ENCODE results near the gene DAB1. TPM values are rescaled to one million over a fixed set of nuclear protein-coding genes. Genes with fewer than 3 reads are reported as not detected.

Gene DAB1
- total RNA-seq, 2 experiments from 2014 or later: 0.54 to 0.72 TPM

- peaks cover 8% of the 10 kb centered on the region for H3K4me1 Mint-ChIP-seq
- peaks cover 8% of the 10 kb centered on the region for H3K9me3 Mint-ChIP-seq
- ATAC-seq (ENCODE audit: low read depth) (no peak), DNase-seq (no peak)
- H3K27me3 Mint-ChIP-seq: no peaks in the 10 kb centered on the region
- POLR2A ChIA-PET: no interaction called here
- H3K4me3 Mint-ChIP-seq: no peak overlapping the region
- H3K27ac Mint-ChIP-seq: no peak overlapping the region
- H3K36me3 Mint-ChIP-seq: peaks cover 5% of the 10 kb centered on the region
These were observed 112.4 kb downstream of the DAB1 start for GRCh38 chr1:57311411-57311810.

GRCh38 chr1:57311006-57311405 lies 112.9 kb downstream of the DAB1 start:
- Mint-ChIP-seq H3K27ac (no peak overlapping the region), H3K36me3 (peaks cover 5% of the 10 kb centered on the region), H3K4me3 (no peak overlapping the region), H3K9me3 (peaks cover 8% of the 10 kb centered on the region), H3K4me1 (peaks cover 8% of the 10 kb centered on the region), H3K27me3 (no peaks in the 10 kb centered on the region)
- DNase-seq: no peak
- no peak for ATAC-seq (ENCODE audit: low read depth)
- POLR2A ChIA-PET: no interaction called here

- POLR2A ChIA-PET: no interaction called here
- peaks cover 5% of the 10 kb centered on the region for H3K36me3 Mint-ChIP-seq
- H3K27me3 Mint-ChIP-seq: no peaks in the 10 kb centered on the region
- no peak for DNase-seq
- peaks cover 8% of the 10 kb centered on the region for H3K4me1 Mint-ChIP-seq
- H3K9me3 Mint-ChIP-seq: peaks cover 8% of the 10 kb centered on the region
- no peak overlapping the region for H3K4me3 Mint-ChIP-seq
- H3K27ac Mint-ChIP-seq: no peak overlapping the region
- ATAC-seq (ENCODE audit: low read depth): no peak
These were observed 114.2 kb downstream of the DAB1 start for GRCh38 chr1:57309630-57310029.

- Mint-ChIP-seq H3K4me3 (peak overlapping the region; percentile 44), H3K9me3 (peaks cover 8% of the 10 kb centered on the region), H3K27ac (peak overlapping the region; percentile 59), H3K36me3 (peaks cover 5% of the 10 kb centered on the region), H3K27me3 (no peaks in the 10 kb centered on the region), H3K4me1 (peaks cover 8% of the 10 kb centered on the region)
- DNase-seq: peak; percentile 35
- ATAC-seq (ENCODE audit: low read depth): peak; percentile 99
- POLR2A ChIA-PET: no interaction called here
These were observed 116.3 kb downstream of the DAB1 start for GRCh38 chr1:57307392-57308170.

GRCh38 chr1:57304591-57304990 lies 119.3 kb downstream of the DAB1 start:
- H3K4me1 Mint-ChIP-seq: peaks cover 8% of the 10 kb centered on the region
- no peaks in the 10 kb centered on the region for H3K27me3 Mint-ChIP-seq
- POLR2A ChIA-PET: no interaction called here
- H3K9me3 Mint-ChIP-seq: peaks cover 9% of the 10 kb centered on the region
- no peak overlapping the region for H3K4me3 Mint-ChIP-seq
- no peak for ATAC-seq (ENCODE audit: low read depth)
- no peak for DNase-seq
- H3K27ac Mint-ChIP-seq: no peak overlapping the region
- peaks cover 5% of the 10 kb centered on the region for H3K36me3 Mint-ChIP-seq

- DNase-seq: no peak
- POLR2A ChIA-PET: no interaction called here
- ATAC-seq (ENCODE audit: low read depth): no peak
- Mint-ChIP-seq H3K36me3 (peaks cover 5% of the 10 kb centered on the region), H3K27me3 (no peaks in the 10 kb centered on the region), H3K4me1 (peaks cover 8% of the 10 kb centered on the region), H3K9me3 (peaks cover 9% of the 10 kb centered on the region), H3K27ac (no peak overlapping the region), H3K4me3 (no peak overlapping the region)
These were observed 120.9 kb downstream of the DAB1 start for GRCh38 chr1:57302812-57303596.

GRCh38 chr1:57300186-57300585 lies 123.7 kb downstream of the DAB1 start:
- ATAC-seq (ENCODE audit: low read depth): no peak
- Mint-ChIP-seq H3K9me3 (peaks cover 2% of the 10 kb centered on the region), H3K27ac (no peak overlapping the region), H3K4me1 (no peaks in the 10 kb centered on the region), H3K4me3 (no peak overlapping the region), H3K36me3 (no peaks in the 10 kb centered on the region), H3K27me3 (no peaks in the 10 kb centered on the region)
- no peak for DNase-seq
- POLR2A ChIA-PET: no interaction called here

GRCh38 chr1:57296726-57297250 lies 127.1 kb downstream of the DAB1 start:
- H3K27ac Mint-ChIP-seq: no peak overlapping the region
- no peak overlapping the region for H3K4me3 Mint-ChIP-seq
- DNase-seq (no peak), ATAC-seq (ENCODE audit: low read depth) (no peak)
- no peaks in the 10 kb centered on the region for H3K4me1 Mint-ChIP-seq
- H3K27me3 Mint-ChIP-seq: no peaks in the 10 kb centered on the region
- no peaks in the 10 kb centered on the region for H3K36me3 Mint-ChIP-seq
- POLR2A ChIA-PET: no interaction called here
- H3K9me3 Mint-ChIP-seq: peaks cover 2% of the 10 kb centered on the region

GRCh38 chr1:57295326-57295725 lies 128.5 kb downstream of the DAB1 start:
- POLR2A ChIA-PET: no interaction called here
- ATAC-seq (ENCODE audit: low read depth): no peak
- Mint-ChIP-seq H3K9me3 (no peaks in the 10 kb centered on the region), H3K4me3 (no peak overlapping the region), H3K27me3 (no peaks in the 10 kb centered on the region), H3K36me3 (no peaks in the 10 kb centered on the region), H3K4me1 (no peaks in the 10 kb centered on the region), H3K27ac (no peak overlapping the region)
- DNase-seq: no peak

GRCh38 chr1:57294177-57294576 lies 129.7 kb downstream of the DAB1 start:
- H3K27ac Mint-ChIP-seq: no peak overlapping the region
- no peaks in the 10 kb centered on the region for H3K4me1 Mint-ChIP-seq
- DNase-seq (no peak), ATAC-seq (ENCODE audit: low read depth) (no peak)
- H3K27me3 Mint-ChIP-seq: no peaks in the 10 kb centered on the region
- no peak overlapping the region for H3K4me3 Mint-ChIP-seq
- H3K36me3 Mint-ChIP-seq: no peaks in the 10 kb centered on the region
- POLR2A ChIA-PET: no interaction called here
- no peaks in the 10 kb centered on the region for H3K9me3 Mint-ChIP-seq

- no peaks in the 10 kb centered on the region for H3K36me3 Mint-ChIP-seq
- DNase-seq (no peak), ATAC-seq (ENCODE audit: low read depth) (no peak)
- H3K4me1 Mint-ChIP-seq: no peaks in the 10 kb centered on the region
- no peak overlapping the region for H3K4me3 Mint-ChIP-seq
- POLR2A ChIA-PET: no interaction called here
- no peaks in the 10 kb centered on the region for H3K9me3 Mint-ChIP-seq
- H3K27ac Mint-ChIP-seq: no peak overlapping the region
- no peaks in the 10 kb centered on the region for H3K27me3 Mint-ChIP-seq
These were observed 130.6 kb downstream of the DAB1 start for GRCh38 chr1:57293214-57293613.

GRCh38 chr1:57289781-57290180 lies 134.1 kb downstream of the DAB1 start:
- POLR2A ChIA-PET: no interaction called here
- Mint-ChIP-seq H3K27me3 (no peaks in the 10 kb centered on the region), H3K27ac (no peak overlapping the region), H3K9me3 (no peaks in the 10 kb centered on the region), H3K36me3 (no peaks in the 10 kb centered on the region), H3K4me3 (no peak overlapping the region), H3K4me1 (no peaks in the 10 kb centered on the region)
- DNase-seq (no peak), ATAC-seq (ENCODE audit: low read depth) (no peak)

- POLR2A ChIA-PET: no interaction called here
- Mint-ChIP-seq H3K4me1 (no peaks in the 10 kb centered on the region), H3K4me3 (no peak overlapping the region), H3K36me3 (no peaks in the 10 kb centered on the region), H3K27ac (no peak overlapping the region), H3K9me3 (no peaks in the 10 kb centered on the region), H3K27me3 (no peaks in the 10 kb centered on the region)
- ATAC-seq (ENCODE audit: low read depth) (no peak), DNase-seq (no peak)
These were observed 137.9 kb downstream of the DAB1 start for GRCh38 chr1:57285992-57286391.

- ATAC-seq (ENCODE audit: low read depth): no peak
- H3K9me3 Mint-ChIP-seq: no peaks in the 10 kb centered on the region
- POLR2A ChIA-PET: no interaction called here
- no peak overlapping the region for H3K4me3 Mint-ChIP-seq
- no peak for DNase-seq
- no peaks in the 10 kb centered on the region for H3K36me3 Mint-ChIP-seq
- H3K27me3 Mint-ChIP-seq: no peaks in the 10 kb centered on the region
- H3K27ac Mint-ChIP-seq: no peak overlapping the region
- no peaks in the 10 kb centered on the region for H3K4me1 Mint-ChIP-seq
These were observed 141.4 kb downstream of the DAB1 start for GRCh38 chr1:57282411-57282810.

All from activated naive CD8-positive, alpha-beta T cell treated with anti-CD3 and anti-CD28 coated beads, Interleukin-2, amount 10 ng/mL, durations not matched to agents 7 days and 5 days (primary cell).